NT2/D1 (cell line): ENCODE measurements around the gene SRGN.

Source experiments
- SUZ12 ChIP-seq: IDR thresholded peaks from 2 replicates; pipeline ENCODE4 v1.6.1; 2011; ENCODE audit not compliant: insufficient read length, insufficient read depth; ENCODE audit errors: extremely low read depth
- YY1 ChIP-seq: IDR thresholded peaks from 2 replicates; pipeline ENCODE4 v1.6.1; 2011; ENCODE audit not compliant: insufficient read length, insufficient read depth
- ZNF274 ChIP-seq: IDR thresholded peaks from 2 replicates; pipeline ENCODE4 v1.6.1; 2011; ENCODE audit warnings: mild to moderate bottlenecking, low read depth, low read length

GRCh38 chr10:69097729-69098128 lies 9.8 kb downstream of the SRGN start:
- TF ChIP-seq ZNF274 = no peak
- no peak for TF ChIP-seq YY1
- no peak for TF ChIP-seq SUZ12
